ENCODE results near the gene KCNH5. TPM values are rescaled to one million over a fixed set of nuclear protein-coding genes. Genes with fewer than 3 reads are reported as not detected.
"Not testable (repeated sequence)": the region's sequence is repeated elsewhere in the genome, so short reads cannot be mapped to it uniquely, and the experiment has no call there.

KCNH5 gene
- polyA plus RNA-seq, 4 donors, result 0.15 to 0.29 (median 0.25) TPM

DNA sequence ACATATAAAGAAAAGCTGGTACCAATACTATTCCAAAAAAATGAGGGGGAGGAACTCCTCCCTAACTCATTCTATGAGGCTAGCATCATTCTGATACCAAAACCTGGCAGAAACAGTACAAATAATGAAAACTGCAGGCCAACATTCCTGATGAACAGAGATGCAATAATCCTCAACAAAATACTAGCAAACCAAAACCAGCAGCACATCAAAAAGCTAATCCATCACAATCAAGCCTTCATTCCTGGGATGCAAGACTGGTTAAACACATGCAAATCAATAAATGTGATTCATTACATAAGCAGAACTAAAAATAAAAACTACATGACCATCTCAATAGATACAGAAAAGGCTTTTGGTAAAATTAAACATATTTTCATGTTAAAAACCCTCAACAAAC is 281.3 kb downstream of the KCNH5 start:
- DNase-seq (ENCODE audit: low read depth in 4 of 4, low spot score in 3 of 4), result no peak

DNA sequence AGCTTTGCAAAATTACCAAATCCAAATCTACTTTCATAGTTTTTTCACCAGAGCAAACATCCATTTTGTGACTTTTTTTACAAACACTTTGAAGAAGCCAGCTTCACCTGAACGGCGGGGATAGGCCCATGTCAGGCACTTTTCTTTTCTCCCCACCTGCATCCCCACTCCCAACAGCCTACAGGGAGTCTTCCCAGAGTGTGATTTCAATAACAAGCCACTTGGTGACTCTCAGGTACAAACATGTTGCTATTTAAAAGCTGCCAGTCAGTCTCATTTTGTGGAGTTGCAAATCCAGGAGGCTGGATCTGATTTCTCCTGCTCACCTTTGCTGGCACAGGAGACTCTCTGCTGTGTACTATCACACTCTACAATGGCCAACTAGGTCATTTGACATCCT is 285.5 kb downstream of the KCNH5 start:
- DNase-seq (ENCODE audit: low read depth in 4 of 4, low spot score in 3 of 4), result no peak

DNA sequence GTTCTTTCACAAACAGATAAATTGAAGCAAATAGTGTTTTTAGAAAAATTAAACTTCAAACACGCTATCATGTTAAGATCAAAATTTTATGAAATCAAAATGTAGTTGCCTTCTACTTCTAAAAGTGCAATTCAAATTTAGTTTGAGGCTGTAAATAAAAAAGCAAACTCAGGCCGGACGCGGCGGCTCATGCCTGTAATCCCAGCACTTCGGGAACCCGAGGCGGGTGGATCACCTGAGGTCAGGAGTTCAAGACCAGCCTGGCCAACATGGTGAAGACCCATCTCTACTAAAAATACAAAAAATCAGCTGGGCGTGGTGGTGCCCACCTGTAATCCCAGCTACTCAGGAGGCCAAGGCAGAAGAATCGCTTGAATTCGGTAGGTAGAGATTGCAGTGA is 298.4 kb downstream of the KCNH5 start:
- DNase-seq (ENCODE audit: low read depth in 4 of 4, low spot score in 3 of 4), result not testable (repeated sequence)

DNA sequence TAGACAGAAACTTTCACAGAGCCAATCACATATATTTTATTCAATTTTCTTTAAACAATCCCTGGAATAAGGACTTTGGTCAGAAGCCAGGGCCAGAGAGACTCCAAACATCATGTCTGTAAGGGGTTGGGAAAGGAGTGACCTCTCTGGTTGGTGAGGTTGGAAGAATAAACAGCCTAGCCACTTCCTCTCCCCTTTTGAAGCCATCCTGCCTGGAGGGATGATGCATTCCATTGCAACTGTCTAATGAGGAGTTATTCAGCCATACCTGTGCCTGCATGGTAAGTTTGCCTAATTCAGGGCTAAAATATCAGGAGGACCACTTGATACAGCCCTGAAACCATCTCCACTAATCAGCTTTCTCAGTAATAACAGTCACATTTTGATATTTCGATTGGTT is 299.8 kb downstream of the KCNH5 start:
- no peak for DNase-seq (ENCODE audit: low read depth in 4 of 4, low spot score in 3 of 4)

DNA sequence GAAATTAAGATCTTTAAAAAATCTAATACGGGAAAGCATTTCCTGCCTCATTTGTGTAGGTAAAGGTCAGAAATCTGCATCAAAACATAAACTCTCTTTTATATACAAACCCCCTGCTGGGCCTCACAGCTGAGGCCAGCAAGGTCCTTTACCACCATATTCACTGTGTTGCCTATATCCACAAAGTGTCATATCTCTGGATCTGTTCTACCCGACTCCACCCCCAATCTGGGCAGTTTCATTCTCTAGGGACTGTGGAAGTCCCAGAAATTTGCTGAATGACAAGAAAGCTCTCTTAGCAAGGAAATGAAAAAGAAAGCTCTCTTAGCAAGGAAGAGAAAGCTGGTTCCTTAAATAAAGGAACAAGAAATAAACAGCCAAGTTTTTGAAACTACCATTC is 301.7 kb downstream of the KCNH5 start:
- DNase-seq (ENCODE audit: low read depth in 4 of 4, low spot score in 3 of 4), result no peak

DNA sequence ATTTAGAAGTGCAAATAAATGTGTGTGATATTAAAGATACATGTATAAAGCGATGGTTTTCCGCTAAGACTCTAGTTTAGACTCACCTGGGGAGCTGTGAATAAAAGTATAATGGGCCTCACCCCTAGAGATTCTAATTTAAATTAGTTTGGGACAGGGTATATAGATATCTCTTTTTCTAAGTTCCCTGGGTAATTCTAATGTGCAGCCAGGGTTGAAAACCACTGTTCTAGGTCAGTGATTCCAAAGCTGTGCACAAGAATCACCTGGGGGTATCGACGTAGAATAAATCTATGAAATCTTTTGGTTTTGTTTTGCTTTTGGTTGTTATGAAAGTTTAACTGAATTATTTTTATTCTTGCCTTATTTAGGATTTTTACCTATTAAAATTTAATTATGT is 302.1 kb downstream of the KCNH5 start:
- DNase-seq (ENCODE audit: low read depth in 4 of 4, low spot score in 3 of 4), result no peak

DNA sequence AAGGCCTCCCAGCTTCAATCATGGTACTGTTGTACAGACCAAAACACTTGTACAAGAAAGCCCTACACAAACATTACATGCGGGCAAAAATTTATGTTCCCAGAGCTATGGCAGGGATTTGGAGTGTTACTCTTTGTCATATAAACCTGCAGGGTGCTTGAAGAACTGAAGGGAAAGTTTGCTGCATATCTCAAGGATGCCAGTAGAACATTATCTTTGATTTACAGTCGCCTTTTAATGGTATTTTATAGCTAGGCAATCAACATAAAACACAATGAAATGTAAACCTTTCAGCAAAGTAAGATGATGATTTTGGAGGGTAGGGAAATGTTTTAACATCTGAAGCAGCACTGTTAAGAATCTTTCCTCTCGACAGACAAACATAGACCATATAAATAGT is 305.6 kb downstream of the KCNH5 start:
- no peak for DNase-seq (ENCODE audit: low read depth in 4 of 4, low spot score in 3 of 4)

DNA sequence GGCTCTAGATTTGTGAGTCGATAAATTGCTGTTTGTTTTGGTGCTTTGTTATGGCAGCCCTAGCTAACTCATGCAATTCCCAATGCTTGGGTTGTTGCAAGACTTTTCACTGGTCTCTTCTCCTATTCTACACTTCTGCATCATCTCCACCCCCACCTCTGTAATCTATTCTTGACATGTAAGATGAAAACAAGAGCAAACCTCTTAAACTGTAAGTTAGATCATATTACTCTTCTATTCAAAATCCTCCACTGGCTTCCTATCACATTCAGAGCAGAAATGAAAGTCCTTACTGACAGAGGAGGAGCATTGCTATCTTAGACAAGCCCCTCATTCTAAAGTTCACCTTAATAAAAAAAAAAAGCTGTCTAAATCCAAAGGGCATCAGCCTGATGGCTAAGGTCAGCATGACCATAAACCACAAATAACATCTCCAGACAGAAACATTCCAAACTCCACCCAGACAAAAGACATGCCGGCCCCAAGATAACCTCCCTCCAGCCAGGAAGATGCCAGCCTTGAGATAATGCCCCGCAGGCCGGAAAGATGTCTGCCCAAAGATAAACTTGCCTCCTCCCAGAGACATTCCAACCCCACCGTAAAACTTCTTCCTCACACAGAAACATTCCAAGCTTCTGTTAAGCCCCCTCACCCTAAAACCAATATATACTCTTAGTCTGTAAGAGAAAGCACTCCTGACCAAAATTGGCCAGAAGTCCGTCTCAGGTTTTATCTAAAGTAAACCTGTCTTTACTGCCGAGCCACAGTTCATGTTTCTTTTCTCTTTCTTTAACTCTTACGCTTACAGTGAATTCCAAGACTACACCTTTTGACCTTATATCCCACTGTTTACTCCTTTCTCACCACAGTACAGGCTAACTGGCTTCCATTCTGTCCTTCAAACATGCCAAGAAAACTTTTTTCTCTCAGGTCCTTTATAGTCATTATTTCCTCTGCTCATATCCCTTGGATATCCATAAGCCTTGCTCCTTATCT is 308.9 kb downstream of the KCNH5 start:
- no peak for DNase-seq (ENCODE audit: low read depth in 4 of 4, low spot score in 3 of 4)

DNA sequence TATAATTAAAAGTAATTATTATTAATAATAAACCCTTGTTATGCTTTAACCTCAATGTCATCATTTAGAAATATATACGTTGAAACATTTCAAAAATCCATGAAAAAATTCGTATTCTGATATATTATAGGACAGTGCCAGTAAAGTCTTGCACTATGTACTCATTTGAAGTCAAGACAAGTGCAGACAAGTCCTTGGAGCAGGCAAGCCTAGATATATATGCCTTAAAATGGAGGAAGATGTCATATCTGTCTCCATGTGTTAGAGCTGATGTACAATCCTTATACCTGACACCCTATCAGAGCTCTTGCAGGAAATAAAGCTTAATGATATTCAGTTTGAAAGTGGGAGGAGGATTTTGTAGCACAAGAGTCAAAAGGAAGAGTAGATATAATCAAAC is 310.4 kb downstream of the KCNH5 start:
- no peak for DNase-seq (ENCODE audit: low read depth in 4 of 4, low spot score in 3 of 4)

DNA sequence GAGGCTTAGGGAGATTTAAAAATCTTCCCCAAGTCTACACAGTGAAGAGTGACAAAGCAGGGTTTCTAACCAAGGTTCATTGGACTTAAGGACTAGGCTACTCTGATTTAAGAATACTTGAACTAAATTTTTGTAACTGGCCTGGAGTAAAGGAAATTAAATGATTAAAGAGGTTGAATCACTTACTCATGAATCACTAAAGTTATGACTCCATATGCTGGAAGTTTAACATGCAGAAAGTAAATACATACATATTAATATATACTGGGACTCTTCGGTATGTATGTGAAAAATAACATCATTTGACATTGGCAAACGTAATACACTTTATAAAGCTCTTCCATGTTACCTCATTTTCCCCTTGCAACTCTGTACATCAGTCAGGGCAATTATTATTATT is 322.9 kb downstream of the KCNH5 start:
- no peak for DNase-seq (ENCODE audit: low read depth in 4 of 4, low spot score in 3 of 4)

DNA sequence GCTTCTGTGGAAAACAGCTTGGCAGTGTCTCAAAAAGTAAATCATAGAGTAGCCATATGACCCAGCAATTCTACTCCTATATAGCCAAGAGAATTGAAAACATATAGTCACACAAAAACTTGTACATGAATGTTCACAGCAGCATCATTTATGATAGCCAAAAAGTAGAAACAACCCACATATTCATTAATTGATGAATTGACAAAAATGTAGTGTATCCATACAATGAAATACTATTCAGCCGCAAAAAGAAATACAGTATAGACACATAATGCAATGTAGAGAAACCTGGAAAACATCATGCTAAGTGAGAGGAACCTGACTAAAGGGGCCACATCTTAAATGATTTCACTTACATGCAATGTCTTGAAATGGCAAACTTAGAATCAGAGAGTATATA is 326.6 kb downstream of the KCNH5 start:
- no peak for DNase-seq (ENCODE audit: low read depth in 4 of 4, low spot score in 3 of 4)

DNA sequence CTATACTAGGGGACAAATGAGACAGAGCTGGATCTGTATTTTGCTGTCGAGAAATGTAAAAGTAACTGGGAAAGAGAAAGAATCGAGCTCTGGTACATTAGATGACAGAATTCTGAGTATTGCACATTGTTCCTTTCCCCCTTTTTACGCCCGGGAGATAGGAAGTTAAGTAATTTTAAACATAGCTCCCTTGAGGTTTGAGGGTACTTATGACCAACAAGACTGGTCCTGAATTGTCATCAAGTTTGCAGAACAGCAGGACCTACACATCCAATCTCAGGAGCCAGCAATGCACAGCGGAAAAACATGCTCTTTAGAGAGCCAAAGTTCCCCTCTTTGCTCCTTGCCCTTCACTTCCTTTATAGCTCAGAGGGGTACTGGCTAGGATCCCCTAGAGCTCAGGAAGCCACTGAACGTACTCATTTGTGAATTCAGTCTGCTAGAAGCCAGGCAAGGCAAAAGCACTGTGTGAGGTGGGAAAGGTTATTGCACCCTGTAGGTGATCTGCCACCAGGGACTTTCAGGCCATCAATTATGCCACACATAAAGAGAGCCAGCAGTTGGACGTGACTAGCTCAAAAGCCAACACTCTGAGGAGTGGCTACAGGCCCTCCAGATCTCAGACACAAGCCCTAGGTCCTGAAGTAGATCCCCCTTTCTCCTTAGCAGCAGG is 333.8 kb downstream of the KCNH5 start:
- no peak for DNase-seq (ENCODE audit: low read depth in 4 of 4, low spot score in 3 of 4)

DNA sequence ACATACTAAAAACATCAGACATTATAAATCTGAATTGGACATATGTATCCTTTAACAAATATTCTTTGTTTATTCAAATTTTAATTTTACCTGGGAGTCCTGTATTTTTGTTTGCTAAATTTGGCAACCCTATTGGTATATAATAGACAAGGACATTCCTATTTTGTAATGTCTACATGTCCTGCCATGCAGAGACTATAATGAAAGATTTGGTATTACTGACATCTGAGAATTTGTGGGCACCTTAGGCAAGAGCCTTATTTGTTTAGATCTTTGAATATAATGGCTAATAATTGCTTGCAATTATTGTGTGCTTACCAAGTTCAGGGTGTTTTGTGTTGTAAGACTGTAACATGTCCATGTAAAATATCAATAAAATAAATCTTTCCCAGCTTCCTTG is 334.4 kb downstream of the KCNH5 start:
- no peak for DNase-seq (ENCODE audit: low read depth in 4 of 4, low spot score in 3 of 4)

DNA sequence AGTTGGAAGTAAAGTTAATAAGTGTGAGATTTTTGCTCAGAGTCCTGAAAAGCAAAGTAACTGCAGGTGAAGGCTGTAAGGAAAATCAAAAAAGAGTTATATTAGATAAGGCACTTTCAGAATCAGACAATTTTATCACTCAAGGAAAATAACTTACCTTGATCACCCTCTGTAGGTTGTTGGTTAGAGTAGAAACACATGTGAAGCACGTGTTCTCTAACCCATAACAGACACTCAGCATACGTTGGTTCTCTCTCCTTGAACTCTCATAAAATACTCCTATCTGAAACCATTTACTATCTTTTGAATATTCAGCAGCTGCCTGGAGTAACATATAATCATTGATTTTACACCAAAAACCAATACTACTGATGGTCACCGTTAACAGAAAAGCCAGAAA is 335.5 kb downstream of the KCNH5 start:
- DNase-seq (ENCODE audit: low read depth in 4 of 4, low spot score in 3 of 4), result no peak

DNA sequence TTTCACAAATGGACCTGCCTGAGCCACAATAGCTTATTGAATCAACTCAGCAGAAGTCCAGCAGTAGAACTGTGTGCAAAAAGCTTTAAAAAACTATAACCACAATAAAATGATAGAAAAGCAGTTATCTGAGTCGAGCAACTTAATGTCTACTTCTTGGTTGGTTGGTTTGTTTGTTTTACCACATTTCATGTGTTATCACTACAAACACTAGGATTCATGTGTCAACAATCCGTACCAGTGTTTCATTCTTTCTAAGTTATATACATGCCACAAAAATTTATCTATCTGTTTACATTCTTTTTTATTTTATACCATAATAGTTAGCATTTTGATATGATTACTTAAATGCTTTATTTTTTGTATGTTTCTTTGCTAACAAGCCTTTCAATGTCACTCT is 339.0 kb downstream of the KCNH5 start:
- no peak for DNase-seq (ENCODE audit: low read depth in 4 of 4, low spot score in 3 of 4)

DNA sequence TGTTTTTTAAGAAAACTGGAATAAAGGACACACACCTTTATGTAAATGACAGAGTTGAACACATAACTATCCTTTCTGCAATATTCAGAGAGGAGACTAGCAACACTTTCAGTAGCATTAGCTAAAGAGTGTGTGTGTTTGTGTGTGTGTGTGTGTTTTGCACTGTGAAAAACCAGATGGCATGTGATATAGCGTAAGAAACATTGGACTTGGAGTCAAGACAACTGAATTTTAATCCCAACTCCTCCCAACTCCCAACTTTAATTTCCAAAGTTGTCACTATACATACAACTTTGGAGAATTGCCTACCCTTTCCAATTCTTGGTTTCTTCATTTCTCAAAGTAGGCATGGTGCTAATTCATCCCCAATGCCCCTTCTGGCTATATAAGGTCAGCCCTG is 347.8 kb downstream of the KCNH5 start:
- DNase-seq (ENCODE audit: low read depth in 4 of 4, low spot score in 3 of 4), result no peak

DNA sequence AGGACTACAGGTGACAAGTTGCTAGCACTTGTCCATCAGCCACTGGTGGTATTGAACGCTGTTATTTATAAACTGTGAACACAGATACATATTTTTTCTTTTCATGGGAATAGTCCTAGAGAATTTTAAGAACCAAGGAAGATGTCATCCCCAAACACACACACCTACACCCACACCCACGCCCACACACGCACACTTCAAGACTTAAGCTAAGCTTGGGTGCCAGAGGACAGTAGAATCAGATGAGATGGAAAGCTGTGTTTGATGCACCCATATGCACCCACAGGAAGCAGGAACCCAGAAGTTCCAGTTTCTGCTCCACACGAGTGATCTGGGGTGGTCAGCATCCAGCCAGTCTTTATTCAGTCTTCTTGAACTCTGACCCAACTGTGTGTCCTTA is 348.3 kb downstream of the KCNH5 start:
- DNase-seq (ENCODE audit: low read depth in 4 of 4, low spot score in 3 of 4), result no peak

DNA sequence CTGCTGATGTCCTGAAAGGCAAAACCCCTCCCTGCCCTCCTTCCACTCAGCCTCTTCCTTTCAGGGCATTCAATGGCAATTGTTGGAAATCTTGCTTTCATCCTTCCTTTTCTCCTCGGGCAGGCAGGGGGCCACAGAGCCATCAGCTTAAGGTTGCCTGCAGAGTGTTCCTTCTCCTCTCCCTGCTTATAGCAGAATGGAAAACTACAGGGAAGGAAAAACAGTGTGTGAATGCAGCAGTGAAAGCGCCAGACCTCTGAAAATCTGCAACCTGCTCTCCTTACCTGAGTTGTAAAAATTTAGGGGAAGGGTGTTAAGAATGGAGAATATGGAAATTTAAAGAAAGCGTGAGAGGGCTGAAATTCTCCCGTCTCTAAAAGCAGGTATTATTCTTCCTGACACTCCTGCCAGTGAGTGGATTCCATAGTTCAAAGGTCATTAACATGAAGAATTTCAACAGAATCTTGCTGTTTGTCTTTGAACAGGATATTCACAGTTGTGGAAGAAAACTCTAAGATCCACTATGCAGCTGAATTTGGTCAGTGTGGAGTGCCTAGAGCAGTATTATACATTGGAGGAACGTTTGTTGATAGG is 348.8 kb downstream of the KCNH5 start:
- DNase-seq (ENCODE audit: low read depth in 4 of 4, low spot score in 3 of 4), result no peak

DNA sequence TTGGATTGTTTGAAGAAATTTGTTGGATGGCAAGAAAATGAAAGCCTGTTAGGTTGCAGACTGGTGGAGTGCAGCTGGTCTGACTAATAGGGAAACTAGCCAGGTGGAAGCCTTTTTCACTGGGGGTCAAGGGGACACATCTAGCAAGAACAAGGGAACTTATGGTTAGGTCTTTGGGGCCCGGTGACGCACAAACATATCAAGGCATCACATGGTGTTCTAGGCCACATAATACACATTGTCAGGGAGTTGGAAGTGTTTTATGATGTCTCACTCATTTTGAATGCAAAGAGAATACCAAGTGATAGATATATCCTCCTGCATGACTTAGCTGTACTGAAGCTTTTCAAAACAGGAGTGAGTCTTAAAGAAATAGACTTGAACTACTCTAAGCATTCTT is 351.2 kb downstream of the KCNH5 start:
- DNase-seq (ENCODE audit: low read depth in 4 of 4, low spot score in 3 of 4), result no peak

DNA sequence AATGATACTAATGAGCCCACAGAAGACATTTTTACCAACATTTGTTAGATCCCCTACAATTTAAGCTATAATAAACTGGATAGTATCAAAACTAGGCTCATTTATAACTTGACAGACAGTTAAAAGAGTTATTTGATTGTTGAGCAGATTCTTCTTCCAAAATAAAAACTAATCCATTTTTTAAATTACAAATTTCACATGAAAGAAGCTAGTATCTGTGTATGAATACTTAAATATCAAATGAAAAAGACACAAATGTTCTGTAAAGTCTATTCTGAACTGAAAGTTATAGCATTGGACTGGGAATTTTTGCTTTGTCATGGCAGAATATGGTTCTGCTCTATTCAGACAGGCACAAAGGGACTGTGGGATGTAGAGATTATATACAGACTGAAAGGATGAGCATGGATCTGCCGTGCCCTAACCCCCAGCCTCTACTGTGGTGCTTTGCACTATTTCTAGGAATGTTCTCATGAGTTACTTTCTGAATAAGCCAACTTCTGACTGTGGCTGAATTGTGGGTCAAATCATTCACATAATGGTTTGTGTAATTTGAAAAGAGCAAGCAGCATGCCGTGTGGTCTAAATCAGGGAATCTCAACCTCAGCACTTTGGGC is 352.7 kb downstream of the KCNH5 start:
- no peak for DNase-seq (ENCODE audit: low read depth in 4 of 4, low spot score in 3 of 4)
